Measurements from ENCODE around the gene PIN1.

DNA sequence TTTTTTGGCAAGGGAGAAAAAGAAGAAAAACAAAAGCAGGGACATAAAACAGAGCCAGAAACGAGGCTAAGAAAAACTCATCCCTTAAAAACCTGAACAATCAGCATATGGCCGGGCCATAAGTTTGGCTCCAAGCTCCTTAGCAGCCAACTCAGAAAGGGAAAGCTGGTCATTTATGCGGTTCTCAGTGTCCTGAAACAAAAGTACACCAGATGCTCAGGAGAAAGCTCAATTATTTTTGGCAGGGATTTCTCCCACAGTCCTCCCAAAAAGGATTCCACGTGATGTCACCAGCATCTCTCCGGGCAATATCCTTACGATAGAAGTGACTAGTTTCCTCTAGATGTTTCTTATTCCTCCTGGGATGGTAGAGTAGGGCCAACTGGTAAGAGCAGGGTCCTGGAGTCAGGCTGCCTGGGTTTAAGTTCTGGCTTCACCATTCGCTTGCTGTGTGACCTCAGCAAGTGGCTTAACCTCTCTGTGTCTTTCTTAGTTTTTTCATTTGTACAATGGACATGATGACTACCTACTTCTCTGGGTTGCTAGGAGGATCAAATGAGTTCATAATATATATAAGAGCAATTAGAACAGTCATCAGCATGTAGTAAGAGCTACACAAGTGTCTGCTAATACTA, 34.0 kb downstream of the PIN1 start:
- TF ChIP-seq, protein P1, sequence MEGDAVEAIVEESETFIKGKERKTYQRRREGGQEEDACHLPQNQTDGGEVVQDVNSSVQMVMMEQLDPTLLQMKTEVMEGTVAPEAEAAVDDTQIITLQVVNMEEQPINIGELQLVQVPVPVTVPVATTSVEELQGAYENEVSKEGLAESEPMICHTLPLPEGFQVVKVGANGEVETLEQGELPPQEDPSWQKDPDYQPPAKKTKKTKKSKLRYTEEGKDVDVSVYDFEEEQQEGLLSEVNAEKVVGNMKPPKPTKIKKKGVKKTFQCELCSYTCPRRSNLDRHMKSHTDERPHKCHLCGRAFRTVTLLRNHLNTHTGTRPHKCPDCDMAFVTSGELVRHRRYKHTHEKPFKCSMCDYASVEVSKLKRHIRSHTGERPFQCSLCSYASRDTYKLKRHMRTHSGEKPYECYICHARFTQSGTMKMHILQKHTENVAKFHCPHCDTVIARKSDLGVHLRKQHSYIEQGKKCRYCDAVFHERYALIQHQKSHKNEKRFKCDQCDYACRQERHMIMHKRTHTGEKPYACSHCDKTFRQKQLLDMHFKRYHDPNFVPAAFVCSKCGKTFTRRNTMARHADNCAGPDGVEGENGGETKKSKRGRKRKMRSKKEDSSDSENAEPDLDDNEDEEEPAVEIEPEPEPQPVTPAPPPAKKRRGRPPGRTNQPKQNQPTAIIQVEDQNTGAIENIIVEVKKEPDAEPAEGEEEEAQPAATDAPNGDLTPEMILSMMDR (conservative IDR thresholded peaks at IDR 0.05): no peak
- no peak for TF ChIP-seq ZFX (IDR thresholded peaks at IDR 0.05)

Measured in C4-2B (cell line).